Stimulated activated CD8-positive, alpha-beta memory T cell treated with anti-CD3 and anti-CD28 coated beads, Interleukin-15, amount 100 ng/mL, for 48 hours (primary cell): ENCODE data around the gene CFAP299.
"Not testable (repeated sequence)": the region's sequence is repeated elsewhere in the genome, so short reads cannot be mapped to it uniquely, and the experiment has no call there.

Source experiments
- DNase-seq, 2 donors: peaks; one replicate each; pipeline ENCODE4 v3.0.0-alpha.2; 2020; ENCODE audit warnings: low read depth in 2 of 2

CFAP299 gene

GRCh38 chr4:80717204-80717603 lies 381.7 kb downstream of the CFAP299 start:
- DNase-seq, result no peak

- DNase-seq, result no peak
Observed at GRCh38 chr4:80726471-80726870, 390.9 kb downstream of the CFAP299 start.

GRCh38 chr4:80730158-80730557 lies 394.6 kb downstream of the CFAP299 start:
- no peak for DNase-seq

- DNase-seq, result no peak
Observed at GRCh38 chr4:80731436-80731835, 395.9 kb downstream of the CFAP299 start.

- no peak for DNase-seq
Observed at GRCh38 chr4:80732010-80732409, 396.5 kb downstream of the CFAP299 start.

- no peak for DNase-seq
Observed at GRCh38 chr4:80740375-80740774, 404.8 kb downstream of the CFAP299 start.

GRCh38 chr4:80749558-80749957 lies 414.0 kb downstream of the CFAP299 start:
- DNase-seq, result not testable (repeated sequence)

GRCh38 chr4:80751200-80751599 lies 415.7 kb downstream of the CFAP299 start:
- DNase-seq, result no peak

- DNase-seq, result no peak
Observed at GRCh38 chr4:80767944-80768343, 432.4 kb downstream of the CFAP299 start.

GRCh38 chr4:80776168-80776567 lies 440.6 kb downstream of the CFAP299 start:
- DNase-seq, result no peak

- DNase-seq, result no peak
Observed at GRCh38 chr4:80781431-80781830, 445.9 kb downstream of the CFAP299 start.

GRCh38 chr4:80787306-80787705 lies 451.8 kb downstream of the CFAP299 start:
- no peak for DNase-seq

GRCh38 chr4:80788798-80789197 lies 453.3 kb downstream of the CFAP299 start:
- DNase-seq, result no peak

GRCh38 chr4:80790152-80790551 lies 454.6 kb downstream of the CFAP299 start:
- DNase-seq, result no peak

- not testable (repeated sequence) for DNase-seq
Observed at GRCh38 chr4:80793660-80794059, 458.1 kb downstream of the CFAP299 start.

GRCh38 chr4:80798082-80798481 lies 462.6 kb downstream of the CFAP299 start:
- no peak for DNase-seq

GRCh38 chr4:80800719-80801118 lies 465.2 kb downstream of the CFAP299 start:
- not testable (repeated sequence) for DNase-seq

GRCh38 chr4:80803337-80803736 lies 467.8 kb downstream of the CFAP299 start:
- DNase-seq, result no peak

GRCh38 chr4:80806472-80806871 lies 470.9 kb downstream of the CFAP299 start:
- no peak for DNase-seq

- no peak for DNase-seq
Observed at GRCh38 chr4:80809039-80809729, 473.7 kb downstream of the CFAP299 start.

- no peak for DNase-seq
Observed at GRCh38 chr4:80811406-80811805, 475.9 kb downstream of the CFAP299 start.

- no peak for DNase-seq
Observed at GRCh38 chr4:80812145-80812544, 476.6 kb downstream of the CFAP299 start.

- no peak for DNase-seq
Observed at GRCh38 chr4:80814266-80814665, 478.7 kb downstream of the CFAP299 start.
